ENCODE data around the gene RFNG.
A peak's percentile ranks its signal among the peaks of the same experiment; 100 is the strongest.

RFNG gene

GRCh38 chr17:82013772-82014321 is 37.8 kb downstream of the RFNG start:
- DNase-seq (ENCODE audit: low spot score): peak; percentile 12

GRCh38 chr17:82013341-82013740 is 38.3 kb downstream of the RFNG start:
- DNase-seq (ENCODE audit: low spot score): peak; percentile 35

- DNase-seq (ENCODE audit: low spot score): peak; percentile 20
Measured at GRCh38 chr17:82012640-82013295, 38.8 kb downstream of the RFNG start.

GRCh38 chr17:82012261-82012639 is 39.4 kb downstream of the RFNG start:
- DNase-seq (ENCODE audit: low spot score): no peak

GRCh38 chr17:82011617-82012187 is 39.9 kb downstream of the RFNG start:
- no peak for DNase-seq (ENCODE audit: low spot score)

GRCh38 chr17:82010575-82011525 is 40.8 kb downstream of the RFNG start:
- peak; percentile 27 for DNase-seq (ENCODE audit: low spot score)

- no peak for DNase-seq (ENCODE audit: low spot score)
Measured at GRCh38 chr17:82009413-82009812, 42.2 kb downstream of the RFNG start.

GRCh38 chr17:82008941-82009405 is 42.6 kb downstream of the RFNG start:
- DNase-seq (ENCODE audit: low spot score): no peak

- no peak for DNase-seq (ENCODE audit: low spot score)
Measured at GRCh38 chr17:82008258-82008940, 43.2 kb downstream of the RFNG start.

GRCh38 chr17:82007495-82008257 is 43.9 kb downstream of the RFNG start:
- no peak for DNase-seq (ENCODE audit: low spot score)

- no peak for DNase-seq (ENCODE audit: low spot score)
Measured at GRCh38 chr17:82007228-82007494, 44.5 kb downstream of the RFNG start.

- no peak for DNase-seq (ENCODE audit: low spot score)
Measured at GRCh38 chr17:82006468-82007227, 45.0 kb downstream of the RFNG start.

- no peak for DNase-seq (ENCODE audit: low spot score)
Measured at GRCh38 chr17:82005701-82006348, 45.8 kb downstream of the RFNG start.

GRCh38 chr17:82004517-82005455 is 46.8 kb downstream of the RFNG start:
- DNase-seq (ENCODE audit: low spot score): no peak

GRCh38 chr17:82003411-82004381 is 47.9 kb downstream of the RFNG start:
- DNase-seq (ENCODE audit: low spot score): peak; percentile 63

GRCh38 chr17:82001571-82002056 is 50.0 kb downstream of the RFNG start:
- no peak for DNase-seq (ENCODE audit: low spot score)

- DNase-seq (ENCODE audit: low spot score): no peak
Measured at GRCh38 chr17:82000803-82001570, 50.6 kb downstream of the RFNG start.
